IPS-18a (cell line): ENCODE measurements around the gene NPW.

ENCODE experiments used
- H3K27ac ChIP-seq: one replicate; pipeline ENCODE4 v1.5.1; 2013; ENCODE audit warnings: low read length
- H3K27me3 ChIP-seq: one replicate; pipeline ENCODE4 v1.6.1; 2013; ENCODE audit warnings: mild to moderate bottlenecking, low read length; ENCODE audit not compliant: control insufficient read depth, insufficient read depth
- H3K36me3 ChIP-seq: one replicate; pipeline ENCODE4 v1.6.1; 2013; ENCODE audit warnings: low read depth, low read length; ENCODE audit not compliant: control insufficient read depth
- H3K4me1 ChIP-seq: one replicate; pipeline ENCODE4 v1.6.1; 2013; ENCODE audit warnings: low read depth, low read length; ENCODE audit not compliant: control insufficient read depth
- H3K4me3 ChIP-seq: one replicate; pipeline ENCODE4 v1.5.1; 2013; ENCODE audit warnings: low read length
- H3K9ac ChIP-seq: one replicate; pipeline ENCODE4 v1.6.1; 2013; ENCODE audit warnings: mild to moderate bottlenecking, low read length, moderate library complexity
- H3K9me3 ChIP-seq: one replicate; pipeline ENCODE4 v1.6.1; 2013; ENCODE audit warnings: low read depth, low read length; ENCODE audit not compliant: control insufficient read depth

The NPW gene

DNA sequence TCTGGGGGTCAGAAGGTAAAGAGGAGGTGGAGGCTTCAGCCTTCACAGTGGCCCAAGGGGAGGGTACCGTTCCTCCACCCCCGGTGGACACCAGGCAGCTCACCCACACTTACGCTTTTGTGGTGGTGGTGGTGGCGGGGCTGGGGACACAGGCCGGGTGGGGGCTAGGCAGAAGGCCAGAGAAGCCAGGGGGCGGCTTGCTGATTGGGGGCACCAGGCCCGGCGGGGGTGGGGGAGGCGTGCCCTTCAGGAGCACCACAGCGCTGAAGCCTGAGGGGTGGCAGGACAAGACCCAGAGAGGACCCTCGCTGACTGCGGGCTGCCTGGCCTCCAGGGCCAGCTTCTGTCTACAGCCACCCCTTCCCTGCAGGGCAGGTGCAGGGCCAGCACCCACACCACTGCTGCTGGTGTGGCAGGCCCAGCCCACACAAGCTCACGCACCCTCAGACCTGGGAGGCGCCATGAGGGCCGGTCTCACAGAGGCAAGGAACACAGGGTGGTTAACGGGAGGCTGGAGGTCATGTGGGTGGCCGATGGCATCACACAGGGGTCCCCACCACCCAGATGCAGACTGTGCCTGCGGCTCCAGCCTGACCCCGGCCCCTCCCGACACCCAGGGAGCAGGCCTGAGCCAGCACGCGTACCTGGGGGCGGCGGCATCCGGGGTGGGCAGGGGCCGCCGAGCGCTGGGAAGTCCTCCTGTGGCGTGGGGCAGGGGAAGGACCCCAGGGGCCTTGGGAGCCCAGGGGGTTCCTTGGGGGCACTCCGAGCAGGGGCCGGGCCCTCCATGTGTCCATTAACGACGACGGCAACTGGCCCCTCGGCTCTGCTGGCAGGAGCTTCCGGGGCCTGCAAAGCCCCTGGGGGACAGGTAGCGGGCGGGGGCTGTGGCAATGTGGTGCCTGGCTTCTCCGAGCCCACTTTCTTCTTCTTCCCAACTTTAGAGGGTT lies 20.5 kb upstream of the NPW start:
- Histone ChIP-seq H3K9me3 (no peaks in the 10 kb centered on the region), H3K36me3 (peaks cover 46% of the 10 kb centered on the region)

DNA sequence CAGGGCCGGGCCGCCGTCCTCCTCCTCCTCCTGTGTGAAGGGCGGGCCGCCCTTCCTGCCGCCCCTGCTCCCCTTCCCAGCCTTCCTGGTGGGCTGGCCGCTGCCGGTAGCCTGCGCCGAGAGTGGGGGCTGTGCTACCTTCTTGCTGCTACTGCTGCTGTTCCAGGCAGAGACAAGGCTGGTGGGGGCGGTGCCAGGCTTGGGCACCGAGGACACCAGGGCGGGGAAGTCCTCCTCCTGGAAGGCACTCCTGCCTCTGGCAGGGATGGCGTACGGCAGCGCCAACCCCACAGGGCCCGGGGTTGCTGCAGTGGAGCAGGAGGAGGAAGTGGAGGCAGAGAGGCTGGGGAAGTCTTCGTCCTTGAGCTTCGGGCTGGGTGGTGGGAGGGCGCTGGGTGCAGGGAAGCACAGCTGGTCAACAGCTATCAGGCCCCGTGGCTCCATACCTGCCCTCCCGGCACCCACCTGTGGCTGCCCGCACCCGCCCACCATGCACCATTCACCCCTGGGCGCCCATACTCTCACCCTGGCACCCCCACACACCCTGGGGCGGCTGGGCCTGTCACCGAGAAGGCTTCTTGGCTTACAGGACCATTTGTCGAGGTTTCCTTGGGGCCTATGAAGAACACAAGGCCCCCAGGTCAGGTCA lies 19.6 kb upstream of the NPW start:
- Histone ChIP-seq H3K27me3 (no peaks in the 10 kb centered on the region), H3K4me1 (peaks cover 5% of the 10 kb centered on the region), H3K4me3 (no peak overlapping the region), H3K36me3 (peaks cover 46% of the 10 kb centered on the region), H3K27ac (no peak overlapping the region), H3K9ac (no peak overlapping the region), H3K9me3 (no peaks in the 10 kb centered on the region)

More for the DNA sequence above, 20.5 kb upstream of the NPW start:
- no peak overlapping the region for H3K4me3 ChIP-seq
- no peaks in the 10 kb centered on the region for H3K27me3 ChIP-seq
- H3K9ac ChIP-seq = no peak overlapping the region
- H3K4me1 ChIP-seq = peaks cover 2% of the 10 kb centered on the region
- no peak overlapping the region for H3K27ac ChIP-seq

DNA sequence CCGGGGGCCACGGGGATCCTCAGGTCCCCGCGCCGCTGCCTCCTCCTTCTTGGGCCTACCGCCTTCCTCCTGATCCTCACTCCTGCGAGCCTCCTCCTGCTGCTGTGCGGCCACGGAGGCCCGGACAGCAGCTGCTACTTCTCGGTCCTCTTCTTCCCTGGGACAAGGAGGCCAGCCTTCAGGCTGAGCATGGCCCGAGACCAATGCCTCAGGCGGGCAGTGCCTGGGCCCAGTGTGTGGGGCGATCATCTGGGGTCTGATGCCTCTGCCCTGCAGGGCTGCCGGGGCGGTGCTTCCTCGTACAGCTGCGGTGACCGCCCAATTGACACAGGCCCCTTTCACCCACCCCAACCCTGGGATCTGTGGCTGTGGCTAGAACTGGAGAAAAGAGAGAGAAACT lies 18.6 kb upstream of the NPW start:
- peaks cover 5% of the 10 kb centered on the region for H3K4me1 ChIP-seq
- peaks cover 46% of the 10 kb centered on the region for H3K36me3 ChIP-seq
- H3K4me3 ChIP-seq = no peak overlapping the region
- H3K27ac ChIP-seq = no peak overlapping the region
- H3K9me3 ChIP-seq = no peaks in the 10 kb centered on the region
- no peaks in the 10 kb centered on the region for H3K27me3 ChIP-seq
- H3K9ac ChIP-seq = no peak overlapping the region

DNA sequence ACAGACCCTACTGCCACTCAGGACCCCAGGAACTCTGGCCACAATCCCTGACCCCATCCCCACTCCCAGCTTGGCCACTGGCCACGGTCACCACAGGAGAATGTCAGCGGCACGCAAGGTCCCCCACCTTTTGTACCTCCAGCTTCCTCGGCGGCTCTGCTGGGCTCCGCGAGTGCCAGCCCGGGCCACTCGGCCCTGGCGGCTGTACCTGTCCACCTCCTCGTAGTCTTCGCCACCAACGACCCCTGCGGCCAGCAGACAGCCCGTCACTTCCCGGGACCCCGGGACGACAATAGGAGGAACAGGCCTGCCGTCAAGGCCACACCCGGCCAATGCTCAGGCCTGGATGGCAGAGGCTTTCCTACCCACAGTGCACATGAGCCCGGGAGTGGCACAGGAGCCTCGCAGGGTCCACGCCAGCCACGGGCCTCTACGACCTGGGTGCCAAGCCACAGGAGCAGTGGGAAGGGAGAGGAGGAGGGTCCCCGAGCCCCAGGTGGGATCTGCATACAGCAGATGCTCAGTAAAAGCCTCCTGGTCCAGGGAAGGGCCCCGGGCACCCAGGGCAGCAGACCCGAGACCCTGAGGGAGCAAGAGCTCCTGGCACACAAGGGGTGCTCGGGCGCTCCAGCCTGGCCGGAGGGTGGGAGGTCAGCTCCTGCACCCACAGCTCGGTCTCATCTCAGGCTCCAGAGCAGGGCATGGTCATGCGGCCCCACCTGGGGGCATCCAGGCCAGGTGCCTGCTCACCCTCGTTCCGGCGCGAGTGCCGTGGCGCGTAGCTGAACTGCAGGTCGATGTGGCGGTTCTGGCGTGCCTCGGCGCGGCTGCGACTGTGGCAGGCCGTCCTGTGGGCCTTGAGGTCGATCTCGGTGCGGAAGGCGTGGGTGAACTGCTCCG lies 17.9 kb upstream of the NPW start:
- Histone ChIP-seq H3K27ac (no peak overlapping the region), H3K9me3 (no peaks in the 10 kb centered on the region), H3K27me3 (no peaks in the 10 kb centered on the region), H3K4me3 (no peak overlapping the region), H3K4me1 (peaks cover 5% of the 10 kb centered on the region), H3K36me3 (peaks cover 46% of the 10 kb centered on the region), H3K9ac (no peak overlapping the region)

DNA sequence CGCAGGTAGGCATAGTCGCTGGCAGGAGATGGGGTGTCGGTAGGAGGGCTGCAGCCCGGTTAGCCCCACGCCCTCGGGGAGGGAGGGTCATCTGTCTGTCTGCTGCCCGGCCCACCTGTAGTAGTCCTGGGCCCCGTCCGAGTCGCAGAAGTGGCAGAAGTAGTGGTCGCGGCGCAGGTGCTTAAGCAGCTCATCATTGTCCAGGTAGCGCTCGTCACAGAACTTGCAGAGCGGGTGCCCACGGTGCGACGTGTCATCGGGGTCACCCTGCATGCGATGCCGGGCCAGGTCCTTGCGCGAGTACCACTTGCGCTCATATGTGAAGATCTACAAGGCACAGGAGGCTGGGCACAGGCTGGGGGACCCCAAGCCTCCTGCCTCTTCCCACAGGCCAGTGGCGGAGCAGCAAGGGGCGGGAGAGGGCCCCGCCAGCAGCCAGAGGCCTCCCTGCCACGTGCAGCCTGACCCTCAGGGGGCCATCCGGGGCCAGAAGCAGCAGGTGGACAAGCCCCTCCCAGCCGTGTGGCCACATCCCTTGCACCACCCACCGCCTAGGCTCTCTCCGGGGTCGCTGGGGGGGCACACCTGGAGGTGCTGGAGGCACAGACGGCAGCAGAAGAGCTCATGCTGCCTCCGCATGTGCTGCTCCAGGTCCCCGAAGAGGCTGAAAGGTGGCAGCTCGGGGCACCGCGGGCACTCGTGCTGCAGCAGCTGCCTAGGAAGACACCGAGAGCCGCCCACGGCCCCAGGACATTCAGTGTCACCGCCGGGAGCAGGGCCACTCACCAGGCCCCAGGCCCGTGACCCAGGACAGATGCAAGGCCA lies 17.0 kb upstream of the NPW start:
- Histone ChIP-seq H3K9me3 (no peaks in the 10 kb centered on the region), H3K36me3 (peaks cover 42% of the 10 kb centered on the region), H3K4me3 (no peak overlapping the region), H3K4me1 (peaks cover 6% of the 10 kb centered on the region), H3K27me3 (no peaks in the 10 kb centered on the region), H3K9ac (no peak overlapping the region), H3K27ac (no peak overlapping the region)

DNA sequence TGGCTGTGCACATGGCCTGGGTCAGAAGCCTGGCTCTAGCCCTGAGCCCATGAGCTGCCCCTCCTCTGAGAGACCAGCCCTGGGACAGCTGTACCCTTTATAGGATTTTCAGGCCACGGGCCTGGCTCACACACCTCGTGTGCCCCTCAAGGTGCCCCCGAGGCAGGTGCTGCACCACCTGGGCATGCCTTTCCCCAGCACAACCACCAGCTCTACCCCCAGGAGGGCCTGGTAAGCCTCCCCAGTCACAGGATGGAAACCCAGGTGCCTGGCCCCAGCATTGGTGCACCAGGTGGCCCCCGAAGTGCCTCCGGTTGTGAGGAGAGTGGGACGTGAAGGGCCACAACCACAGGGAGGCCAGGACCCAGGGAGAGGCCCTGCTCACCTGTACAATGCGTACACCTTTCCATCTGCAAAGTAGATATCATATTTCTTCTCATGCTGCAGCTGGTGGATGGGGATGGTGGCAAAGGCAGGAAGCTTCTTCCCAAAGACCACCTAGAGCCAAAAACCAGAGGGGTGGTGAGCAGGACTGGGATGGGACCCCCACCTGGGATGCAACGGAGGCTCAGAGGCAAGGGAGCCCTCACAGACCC lies 16.3 kb upstream of the NPW start:
- peaks cover 10% of the 10 kb centered on the region for H3K4me1 ChIP-seq
- H3K9ac ChIP-seq = no peak overlapping the region
- no peaks in the 10 kb centered on the region for H3K9me3 ChIP-seq
- no peaks in the 10 kb centered on the region for H3K27me3 ChIP-seq
- H3K4me3 ChIP-seq = no peak overlapping the region
- no peak overlapping the region for H3K27ac ChIP-seq
- peaks cover 35% of the 10 kb centered on the region for H3K36me3 ChIP-seq

DNA sequence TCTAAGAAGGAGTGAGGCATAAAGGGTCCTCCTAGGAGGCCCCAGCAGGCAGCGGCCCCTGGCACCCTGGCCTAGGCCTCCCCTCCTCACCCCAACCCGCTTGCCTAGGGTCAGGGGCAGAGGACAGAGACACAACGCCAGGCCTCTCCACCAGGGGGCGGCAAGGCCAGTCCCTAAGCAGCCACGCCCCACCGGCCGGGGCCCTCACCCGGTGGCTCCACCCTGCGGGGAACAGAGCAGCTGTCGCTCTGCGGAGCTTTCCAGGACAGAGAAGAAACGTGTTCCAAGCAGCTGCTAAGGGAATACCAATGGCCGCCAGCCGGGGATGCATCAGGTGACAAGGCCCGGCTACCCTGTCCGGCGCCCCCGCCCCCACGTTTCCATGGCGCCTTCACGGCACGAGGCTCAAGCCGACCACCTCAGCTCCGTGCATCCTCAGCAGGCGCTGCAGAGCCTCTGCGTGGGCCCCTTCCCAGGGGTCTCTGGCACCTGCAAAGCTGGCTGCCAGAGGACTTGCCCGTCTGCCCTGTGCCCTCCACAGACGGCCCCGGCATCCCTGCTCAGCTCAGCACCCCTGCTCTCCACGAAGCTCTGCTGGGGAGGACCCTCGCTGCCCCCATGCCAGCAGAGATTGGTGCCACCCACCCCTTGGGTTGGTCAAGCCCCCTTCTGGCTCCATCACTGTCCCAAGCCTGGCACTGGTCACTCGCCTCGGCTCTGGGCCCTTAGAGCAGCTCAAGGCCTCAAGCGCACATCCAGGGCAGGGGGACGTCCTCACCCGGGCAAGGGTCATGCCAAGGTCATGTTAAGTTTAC lies 15.6 kb upstream of the NPW start:
- peaks cover 13% of the 10 kb centered on the region for H3K4me1 ChIP-seq
- peak overlapping the region; percentile 14 for H3K4me3 ChIP-seq
- H3K9me3 ChIP-seq = no peaks in the 10 kb centered on the region
- no peak overlapping the region for H3K9ac ChIP-seq
- H3K27me3 ChIP-seq = no peaks in the 10 kb centered on the region
- peaks cover 31% of the 10 kb centered on the region for H3K36me3 ChIP-seq
- no peak overlapping the region for H3K27ac ChIP-seq

DNA sequence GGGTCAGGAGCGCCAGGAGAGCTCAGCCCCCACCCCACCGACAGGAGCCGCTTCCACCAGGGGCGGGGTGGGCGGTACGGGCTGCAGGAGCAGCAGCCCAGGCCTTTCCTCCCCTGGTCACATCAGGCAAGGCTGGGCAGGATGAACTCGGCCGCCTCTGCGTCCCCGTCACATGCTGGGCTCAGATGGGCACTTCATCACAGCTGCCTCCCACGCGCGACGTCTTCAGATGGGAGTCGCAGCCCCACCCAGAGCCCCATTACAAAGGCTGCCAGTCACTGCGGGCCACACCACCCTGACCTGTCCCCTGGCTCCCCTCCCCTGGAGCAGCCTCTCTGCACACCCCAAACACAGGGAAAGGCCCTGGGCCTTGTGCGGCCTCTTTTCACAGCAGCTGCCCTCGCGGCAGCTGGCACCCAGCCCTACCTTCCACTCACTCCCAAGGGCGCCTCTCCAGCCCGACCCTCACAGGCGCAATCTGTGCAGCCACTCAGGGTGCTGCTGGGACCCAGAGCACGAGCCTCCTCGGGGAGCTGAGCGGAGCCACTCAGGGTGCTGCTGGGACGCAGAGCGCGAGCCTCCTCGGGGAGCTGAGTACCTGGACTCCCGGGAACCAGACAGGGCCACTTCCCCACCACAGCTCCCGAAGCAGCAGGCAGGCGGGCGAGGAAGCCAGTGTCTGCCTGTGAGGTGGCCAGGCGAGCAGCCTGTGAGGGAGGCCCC lies 14.6 kb upstream of the NPW start:
- H3K9me3 ChIP-seq = no peaks in the 10 kb centered on the region
- H3K27ac ChIP-seq = no peak overlapping the region
- H3K9ac ChIP-seq = no peak overlapping the region
- H3K27me3 ChIP-seq = no peaks in the 10 kb centered on the region
- peaks cover 13% of the 10 kb centered on the region for H3K4me1 ChIP-seq
- peaks cover 29% of the 10 kb centered on the region for H3K36me3 ChIP-seq
- no peak overlapping the region for H3K4me3 ChIP-seq

DNA sequence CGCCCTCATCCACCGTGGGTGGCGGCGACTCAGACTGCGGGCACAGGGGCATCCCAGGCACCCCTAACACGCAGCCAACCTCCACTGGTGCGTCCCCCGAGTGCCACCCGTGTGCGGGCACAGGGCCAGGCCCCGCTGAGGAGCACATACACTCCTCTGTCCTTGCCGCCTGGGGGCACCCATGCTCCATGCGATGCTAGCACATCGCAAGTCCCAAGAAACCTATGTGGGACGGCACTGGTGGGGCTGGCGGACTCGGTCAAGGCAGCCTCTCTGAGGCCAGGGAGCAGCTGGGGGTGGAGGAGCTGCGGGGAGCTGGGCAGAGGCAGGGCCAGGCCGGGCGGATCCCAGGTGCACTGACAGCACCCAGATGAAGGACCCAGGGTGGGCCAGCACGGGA lies 13.9 kb upstream of the NPW start:
- H3K36me3 ChIP-seq = peaks cover 24% of the 10 kb centered on the region

More for the DNA sequence above, 13.9 kb upstream of the NPW start:
- Histone ChIP-seq H3K4me3 (no peak overlapping the region), H3K27ac (no peak overlapping the region), H3K9me3 (no peaks in the 10 kb centered on the region), H3K27me3 (no peaks in the 10 kb centered on the region), H3K4me1 (peaks cover 19% of the 10 kb centered on the region), H3K9ac (no peak overlapping the region)
